Myocyte (in vitro differentiated cells): ENCODE measurements around the gene TVP23A. TPM values are rescaled to one million over a fixed set of nuclear protein-coding genes. Genes with fewer than 3 reads are reported as not detected.

ENCODE experiments used
- total RNA-seq: library from RNA; depleted of rRNA; stranded (reverse); fragments of >200 nt; gene quantifications from 2 replicates; pipeline ENCODE4 v1.2.3, GENCODE V29; 2014

The TVP23A gene
- total RNA-seq, 1 donor from 2014 or later: not detected

Other genes starting within 250 kb of the TVP23A start
- 53.0 and 72.1 TPM in 2 replicates for gene EMP2, start 238.2 kb downstream of the TVP23A start, total RNA-seq
- not detected in 2 replicates for gene TEKT5, start 123.9 kb downstream of the TVP23A start, total RNA-seq
- gene NUBP1, start 75.0 kb downstream of the TVP23A start, total RNA-seq: 25.0 and 28.1 TPM in 2 replicates
- gene CIITA, start 58.4 kb upstream of the TVP23A start, total RNA-seq: under 0.01 and 0.03 TPM in 2 replicates
- 63.8 and 75.2 TPM in 2 replicates for gene DEXI, start 123.7 kb upstream of the TVP23A start, total RNA-seq
- 20.7 and 23.8 TPM in 2 replicates for gene CLEC16A, start 125.8 kb upstream of the TVP23A start, total RNA-seq